Calu3 (cell line): ENCODE data around the gene TRIM40. TPM values are rescaled to one million over a fixed set of nuclear protein-coding genes. Genes with fewer than 3 reads are reported as not detected.

ENCODE experiments used
- BruUV-seq: library from RNA; stranded (reverse); fragments of 400-500 nt; replicated peaks from 2 replicates; lab custom pipeline; 2021; lab: Mats Ljungman, UMichigan
- CTCF ChIA-PET: fragments of 300-600 bp; sonication (Branson Sonifier 250); formaldehyde crosslinking; loops from one replicate; lab custom pipeline; 2022; ENCODE audit warnings: antibody characterized with exemption; lab: Charles Lee
- DNase-seq: peaks from one replicate; pipeline ENCODE4 v3.0.0; 2022
- H3K27ac Mint-ChIP-seq: one replicate; pipeline ENCODE4 v1.8.0; 2022; ENCODE audit warnings: mixed read lengths; ENCODE audit not compliant: unreplicated experiment
- H3K27me3 Mint-ChIP-seq: one replicate; pipeline ENCODE4 v1.8.0; 2022; ENCODE audit warnings: mixed read lengths; ENCODE audit not compliant: unreplicated experiment
- H3K36me3 Mint-ChIP-seq: one replicate; pipeline ENCODE4 v1.8.0; 2022; ENCODE audit warnings: mild to moderate bottlenecking, moderate library complexity, mixed read lengths; ENCODE audit not compliant: insufficient read depth, unreplicated experiment
- H3K4me1 Mint-ChIP-seq: one replicate; pipeline ENCODE4 v1.8.0; 2022; ENCODE audit warnings: mild to moderate bottlenecking, low read depth, mixed read lengths; ENCODE audit not compliant: unreplicated experiment
- H3K4me3 Mint-ChIP-seq: one replicate; pipeline ENCODE4 v1.8.0; 2022; ENCODE audit warnings: mild to moderate bottlenecking, low read depth, moderate library complexity, mixed read lengths; ENCODE audit not compliant: unreplicated experiment
- H3K9me3 Mint-ChIP-seq: one replicate; pipeline ENCODE4 v1.8.0; 2022; ENCODE audit warnings: low read depth, mixed read lengths; ENCODE audit not compliant: unreplicated experiment
- intact Hi-C: fragments of 100-400 bp; cut with micrococcal nuclease; formaldehyde crosslinking; loops from one replicate; pipeline ENCODE4 v1.10.0; 2022; ENCODE audit not compliant: unreplicated experiment
- total RNA-seq: library from RNA; stranded (reverse); gene quantifications from 2 replicates; pipeline ENCODE4 v1.2.3, GENCODE V29; 2022
- TF ChIP-seq, protein P1 (sequence below): fragments of 200-600 bp; IDR thresholded peaks from one replicate; pipeline ENCODE4 v1.8.0; 2022; ENCODE audit warnings: antibody characterized with exemption; ENCODE audit not compliant: unreplicated experiment

The TRIM40 gene
- total RNA-seq, 1 experiment from 2014 or later = not detected

DNA sequence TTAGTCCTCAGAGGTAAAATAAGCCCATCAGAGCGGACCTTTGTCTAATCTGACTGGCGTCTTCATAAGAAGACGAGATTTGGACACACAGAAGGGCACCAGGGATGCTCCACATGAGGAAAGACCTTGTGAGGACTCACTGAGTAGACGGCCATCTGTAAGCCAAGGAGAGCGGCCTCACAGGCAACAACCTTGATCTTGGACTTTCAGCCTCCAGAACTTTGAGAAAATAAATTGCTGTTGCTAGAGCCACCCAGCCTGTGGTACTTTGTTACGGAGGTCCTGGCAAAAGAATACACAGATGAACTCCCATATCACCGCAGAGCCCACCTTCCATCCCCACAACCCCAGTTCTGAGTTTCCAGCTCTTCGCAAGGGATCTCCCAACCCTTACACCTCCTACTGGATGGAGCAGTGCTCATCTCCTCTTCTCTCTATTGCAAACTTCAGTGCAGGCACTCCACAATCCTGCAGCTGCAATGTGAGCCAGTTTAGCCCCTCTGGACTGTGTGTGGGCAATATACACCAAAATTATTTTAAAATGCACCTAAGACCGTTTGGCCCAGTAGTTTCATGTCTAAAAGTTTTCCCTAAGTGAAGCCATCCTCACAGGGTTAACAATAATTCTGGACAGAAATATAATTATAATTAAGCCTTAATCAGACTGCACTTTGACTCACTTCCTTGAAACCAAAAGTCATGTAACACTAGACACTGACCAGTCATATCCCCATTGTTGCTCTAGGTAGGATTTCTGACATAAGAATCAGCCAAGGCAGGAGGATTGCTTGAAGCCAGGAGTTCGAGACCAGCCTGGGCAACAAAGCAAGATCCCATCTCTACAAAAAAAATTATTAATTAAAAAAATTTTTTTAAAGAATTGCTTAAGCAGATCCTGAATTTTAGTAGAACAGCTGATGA lies 14.2 kb upstream of the TRIM40 start:
- H3K27me3 Mint-ChIP-seq = no peaks in the 10 kb centered on the region
- TSS peak; percentile 55 for BruUV-seq

DNA sequence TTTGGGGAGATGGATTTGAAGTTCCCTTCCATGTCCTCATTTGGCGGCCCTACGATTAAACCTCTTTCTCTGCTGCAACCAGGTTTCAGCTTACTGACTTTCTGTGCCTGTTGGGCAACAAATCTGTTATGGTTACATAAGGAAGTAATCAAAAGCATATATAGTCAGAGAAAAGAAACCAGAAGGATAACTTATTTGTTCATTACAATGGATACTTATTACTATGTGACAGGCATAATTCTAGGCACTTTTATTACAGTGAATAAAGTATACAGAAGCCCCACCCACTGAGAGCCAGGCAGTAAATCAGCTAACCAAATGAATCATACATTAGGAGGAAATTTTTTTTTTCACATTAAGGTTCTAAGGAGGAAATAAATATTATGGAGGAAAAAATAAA lies 13.4 kb upstream of the TRIM40 start:
- Mint-ChIP-seq H3K9me3 (no peaks in the 10 kb centered on the region), H3K4me3 (no peak overlapping the region), H3K27ac (peak overlapping the region; percentile 44), H3K36me3 (peaks cover 7% of the 10 kb centered on the region), H3K4me1 (peaks cover 51% of the 10 kb centered on the region), H3K27me3 (no peaks in the 10 kb centered on the region)
- intact Hi-C loops = no loop called here
- BruUV-seq = no TSS peak
- TF ChIP-seq, protein P1, sequence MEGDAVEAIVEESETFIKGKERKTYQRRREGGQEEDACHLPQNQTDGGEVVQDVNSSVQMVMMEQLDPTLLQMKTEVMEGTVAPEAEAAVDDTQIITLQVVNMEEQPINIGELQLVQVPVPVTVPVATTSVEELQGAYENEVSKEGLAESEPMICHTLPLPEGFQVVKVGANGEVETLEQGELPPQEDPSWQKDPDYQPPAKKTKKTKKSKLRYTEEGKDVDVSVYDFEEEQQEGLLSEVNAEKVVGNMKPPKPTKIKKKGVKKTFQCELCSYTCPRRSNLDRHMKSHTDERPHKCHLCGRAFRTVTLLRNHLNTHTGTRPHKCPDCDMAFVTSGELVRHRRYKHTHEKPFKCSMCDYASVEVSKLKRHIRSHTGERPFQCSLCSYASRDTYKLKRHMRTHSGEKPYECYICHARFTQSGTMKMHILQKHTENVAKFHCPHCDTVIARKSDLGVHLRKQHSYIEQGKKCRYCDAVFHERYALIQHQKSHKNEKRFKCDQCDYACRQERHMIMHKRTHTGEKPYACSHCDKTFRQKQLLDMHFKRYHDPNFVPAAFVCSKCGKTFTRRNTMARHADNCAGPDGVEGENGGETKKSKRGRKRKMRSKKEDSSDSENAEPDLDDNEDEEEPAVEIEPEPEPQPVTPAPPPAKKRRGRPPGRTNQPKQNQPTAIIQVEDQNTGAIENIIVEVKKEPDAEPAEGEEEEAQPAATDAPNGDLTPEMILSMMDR = no peak
- peak; percentile 49 for DNase-seq
- CTCF ChIA-PET = interaction anchor here (0.6 to 2.1 kb wide), 5 partner anchors 8 to 186 kb away, joined by 4 to 12 read pairs (median 7); partner anchors contain the start of gene TRIM31

More for the DNA sequence above, 14.2 kb upstream of the TRIM40 start:
- TF ChIP-seq, protein P1 = no peak
- Mint-ChIP-seq H3K27ac (peak overlapping the region; percentile 44), H3K36me3 (peaks cover 7% of the 10 kb centered on the region), H3K4me1 (peaks cover 51% of the 10 kb centered on the region), H3K9me3 (no peaks in the 10 kb centered on the region), H3K4me3 (no peak overlapping the region)
- CTCF ChIA-PET = interaction anchor here (0.6 to 2.1 kb wide), 5 partner anchors 8 to 187 kb away, joined by 4 to 12 read pairs (median 7); partner anchors contain the start of gene TRIM31
- no peak for DNase-seq
- intact Hi-C loops = no loop called here

DNA sequence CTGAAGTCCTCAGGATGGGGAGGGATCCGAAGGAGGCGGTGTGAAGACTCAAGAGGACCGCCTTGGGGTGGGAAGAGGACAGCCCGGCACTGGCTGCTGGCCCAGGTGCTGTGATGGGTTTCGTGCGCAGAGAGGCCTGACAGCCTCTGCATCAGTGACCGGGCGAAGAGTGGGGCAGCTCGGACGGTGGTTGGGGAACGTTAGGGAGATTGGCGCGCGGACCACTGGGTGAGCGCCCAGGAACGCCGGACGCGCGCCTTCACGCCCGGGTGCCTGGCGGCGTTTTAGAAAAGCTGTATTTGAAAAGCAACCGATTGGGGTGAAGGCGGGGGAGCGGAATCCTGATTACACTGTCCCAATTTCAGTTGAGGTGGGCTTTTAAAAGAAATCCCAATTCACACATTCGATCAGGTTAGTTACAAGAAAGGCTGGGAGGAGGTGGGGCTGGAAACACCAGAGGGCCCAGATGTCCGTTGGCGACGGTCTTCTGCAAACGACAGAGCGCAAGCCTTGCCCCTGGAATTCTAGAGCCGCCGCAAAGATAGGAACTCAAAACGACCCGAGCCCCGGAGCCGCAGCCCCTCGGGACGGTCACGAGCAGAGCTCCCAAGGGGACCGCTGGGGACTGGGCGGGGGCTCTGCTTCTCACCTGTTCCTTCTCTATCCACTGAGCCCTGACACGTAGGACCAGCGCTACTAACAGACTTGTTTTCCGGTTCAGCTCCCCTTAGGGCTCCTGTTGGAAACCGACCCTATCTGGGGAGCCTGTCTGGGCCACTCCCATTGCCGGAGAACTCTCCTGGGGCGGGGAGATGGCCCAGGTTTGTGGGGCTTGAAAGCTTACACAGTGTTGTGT lies 8.5 kb upstream of the TRIM40 start:
- CTCF ChIA-PET = interaction anchor here (0.6 to 0.7 kb wide), 2 partner anchors 19 to 1067 kb away, joined by 3 to 4 read pairs; no protein-coding TSS in a partner anchor
- no peak overlapping the region for H3K27ac Mint-ChIP-seq
- H3K9me3 Mint-ChIP-seq = no peaks in the 10 kb centered on the region
- intact Hi-C loops = no loop called here
- H3K27me3 Mint-ChIP-seq = no peaks in the 10 kb centered on the region
- no TSS peak for BruUV-seq
- H3K36me3 Mint-ChIP-seq = peaks cover 7% of the 10 kb centered on the region
- DNase-seq = no peak
- H3K4me1 Mint-ChIP-seq = peaks cover 51% of the 10 kb centered on the region
- no peak overlapping the region for H3K4me3 Mint-ChIP-seq
- TF ChIP-seq, protein P1 = no peak
